Testis (tissue), 3 donors: ENCODE results near the gene DMD. TPM values are rescaled to one million over a fixed set of nuclear protein-coding genes. Genes with fewer than 3 reads are reported as not detected.

Source experiments
- DNase-seq: peaks from one replicate; pipeline ENCODE4 v3.0.0-alpha.2; 2019
- H3K27ac ChIP-seq, 2 donors: fragments of 200-600 bp; sonication (generic); one replicate each; pipeline ENCODE4 v1.5.1; 2019
- H3K27me3 ChIP-seq: fragments of 200-600 bp; sonication (generic); one replicate; pipeline ENCODE4 v1.5.1; 2019
- H3K36me3 ChIP-seq: fragments of 200-600 bp; sonication (generic); one replicate; pipeline ENCODE4 v1.5.1; 2017; ENCODE audit warnings: low read depth; ENCODE audit errors: missing control alignments
- H3K4me1 ChIP-seq: fragments of 200-600 bp; sonication (generic); one replicate; pipeline ENCODE4 v1.5.1; 2019
- H3K4me3 ChIP-seq, 2 donors: fragments of 200-600 bp; sonication (generic); one replicate each; pipeline ENCODE4 v1.5.1; 2017 to 2019
- H3K9me3 ChIP-seq: fragments of 200-600 bp; sonication (generic); one replicate; pipeline ENCODE4 v1.5.1; 2017
- CTCF ChIP-seq, 3 experiments: fragments of 450-650 bp in 2 of 3; fragments of 200-600 bp in 1 of 3; sonication (generic) in 1 of 3; IDR thresholded peaks; one replicate each; pipeline ENCODE4 v1.5.1; 2016 to 2019; ENCODE audit warnings: antibody characterized with exemption in 3 of 3, mild to moderate bottlenecking in 2 of 3, moderate library complexity in 1 of 3
- POLR2A ChIP-seq: fragments of 450-650 bp; IDR thresholded peaks from one replicate; pipeline ENCODE4 v1.6.1; 2017; ENCODE audit warnings: antibody characterized with exemption, mild to moderate bottlenecking, moderate library complexity
- WGBS, 2 donors: methylation state at CpG; one replicate each; pipeline ENCODE4 v1.1.5; 2018; 5-methylcytosine and 5-hydroxymethylcytosine counted together
- intact Hi-C: fragments of 100-400 bp; cut with DNase I; formaldehyde crosslinking; loops from one replicate; pipeline ENCODE4 v1.15.1; 2023; ENCODE audit warnings: low total_unique reads
- polyA plus RNA-seq: library from polyadenylated mRNA; stranded (reverse); fragments of 350-450 nt; fragmentation: Illumina TruSeq; extraction: RNeasy Lipid Tissue Mini Kit (QIAGEN cat#74804); gene quantifications from one replicate; pipeline ENCODE4 v1.2.3, GENCODE V29; 2014; ENCODE audit warnings: low read depth, low replicate concordance; ENCODE audit not compliant: insufficient read depth
- total RNA-seq, 2 donors: library from RNA; depleted of rRNA; stranded (reverse); fragments of >200 nt; gene quantifications; one replicate each; pipeline ENCODE4 v1.2.3, GENCODE V29; 2016

DMD gene
- total and polyA plus RNA-seq, 3 donors from 2014 or later = 11.3 to 34.1 (median 24.2) TPM

GRCh38 chrX:31136144-31136611 lies 2075.2 kb downstream of the DMD start:
- TF ChIP-seq POLR2A (no peak), CTCF (IDR thresholded peaks at IDR 0.05) (no peak)
- DNase-seq = no peak
- H3K4me3 ChIP-seq = no peak overlapping the region
- 86 to 91% methylated on average over 5 of the region's 5 CpGs for WGBS, 2 donors
- no peaks in the 10 kb centered on the region for H3K27me3 ChIP-seq
- intact Hi-C loops = no loop called here
- no peaks in the 10 kb centered on the region for H3K4me1 ChIP-seq
- H3K27ac ChIP-seq = no peak overlapping the region
- no peaks in the 10 kb centered on the region for H3K36me3 ChIP-seq
- H3K9me3 ChIP-seq = no peaks in the 10 kb centered on the region

DNA sequence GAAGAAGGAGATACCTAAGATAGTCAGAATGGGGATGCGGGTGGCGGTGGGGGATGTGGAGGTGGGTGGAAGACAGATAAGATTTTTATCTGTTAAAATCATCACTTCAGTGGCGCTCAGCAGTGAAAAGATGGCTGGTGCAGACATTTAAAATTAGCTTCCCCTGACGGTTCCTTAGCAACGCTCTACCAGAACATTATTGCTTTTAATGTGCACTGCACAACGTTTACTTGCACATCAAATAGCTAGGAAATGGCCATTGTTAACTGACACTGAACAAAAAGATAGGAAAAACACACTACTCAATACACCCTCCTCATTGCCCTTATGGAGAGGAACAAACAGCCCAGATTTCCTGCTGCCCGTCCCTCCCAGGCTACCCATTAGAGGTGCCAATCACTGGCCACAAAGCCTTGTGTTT lies 2078.5 kb downstream of the DMD start:
- H3K27ac ChIP-seq = no peak overlapping the region
- intact Hi-C loops = no loop called here
- no peak for TF ChIP-seq CTCF (IDR thresholded peaks at IDR 0.05)
- no peak for TF ChIP-seq POLR2A
- H3K27me3 ChIP-seq = no peaks in the 10 kb centered on the region
- WGBS, 2 donors = 88 to 91% methylated on average over 7 of the region's 7 CpGs
- H3K4me3 ChIP-seq = no peak overlapping the region
- H3K36me3 ChIP-seq = no peaks in the 10 kb centered on the region
- DNase-seq = no peak
- no peaks in the 10 kb centered on the region for H3K4me1 ChIP-seq
- no peaks in the 10 kb centered on the region for H3K9me3 ChIP-seq

DNA sequence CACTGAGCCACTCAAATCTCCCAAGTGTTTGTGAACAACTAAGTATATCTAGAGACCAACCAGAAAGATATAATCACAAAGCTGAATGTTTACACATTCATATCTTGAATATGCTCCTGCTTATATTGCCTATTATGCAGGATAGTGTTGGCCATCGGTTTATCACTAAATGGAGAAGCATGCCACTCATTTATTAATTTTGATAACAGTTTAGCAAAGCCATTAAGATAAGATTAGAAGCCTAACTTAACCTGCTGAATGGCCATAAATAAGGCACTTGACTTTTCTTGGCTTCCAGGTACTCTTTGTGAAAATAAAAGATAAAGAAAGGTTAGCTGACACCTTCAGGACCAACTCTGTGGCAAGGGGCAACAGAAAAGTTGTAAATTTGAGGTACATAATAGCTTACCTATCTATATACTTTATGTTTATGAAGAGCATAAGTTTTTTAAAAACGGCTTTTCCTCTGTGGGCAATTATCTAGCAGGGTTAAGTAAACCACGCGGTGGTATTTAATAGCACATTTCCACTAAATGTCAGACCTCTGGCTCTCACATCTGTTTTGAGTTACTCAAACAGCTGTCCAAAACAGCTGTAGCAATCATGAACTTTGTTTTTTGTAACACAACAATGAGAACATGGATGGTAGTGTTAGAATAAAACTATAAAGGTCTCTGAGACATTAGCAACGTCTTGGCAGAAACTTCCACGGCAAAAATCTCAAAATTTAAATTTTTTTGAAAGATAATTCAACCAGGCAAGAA lies 2080.7 kb downstream of the DMD start:
- intact Hi-C loops = no loop called here
- 54 to 61% methylated on average over 6 of the region's 6 CpGs for WGBS, 2 donors
- no peaks in the 10 kb centered on the region for H3K4me1 ChIP-seq
- H3K36me3 ChIP-seq = no peaks in the 10 kb centered on the region
- H3K27ac ChIP-seq = no peak overlapping the region
- H3K4me3 ChIP-seq = no peak overlapping the region
- no peaks in the 10 kb centered on the region for H3K27me3 ChIP-seq
- no peaks in the 10 kb centered on the region for H3K9me3 ChIP-seq
- TF ChIP-seq CTCF (IDR thresholded peaks at IDR 0.05) = no peak
- TF ChIP-seq POLR2A = no peak
- DNase-seq = no peak

GRCh38 chrX:31128855-31129254 lies 2082.5 kb downstream of the DMD start:
- 89 to 91% methylated on average over 4 of the region's 4 CpGs for WGBS, 2 donors
- intact Hi-C loops = no loop called here

More at GRCh38 chrX:31128855-31129254, 2082.5 kb downstream of the DMD start:
- H3K36me3 ChIP-seq = no peaks in the 10 kb centered on the region
- TF ChIP-seq CTCF (IDR thresholded peaks at IDR 0.05) = no peak
- TF ChIP-seq POLR2A = no peak
- no peak for DNase-seq
- no peaks in the 10 kb centered on the region for H3K9me3 ChIP-seq
- H3K4me3 ChIP-seq = no peak overlapping the region
- no peak overlapping the region for H3K27ac ChIP-seq
- no peaks in the 10 kb centered on the region for H3K27me3 ChIP-seq
- H3K4me1 ChIP-seq = no peaks in the 10 kb centered on the region
